H1 (cell line): ENCODE results near the gene SCAMP2. TPM values are rescaled to one million over a fixed set of nuclear protein-coding genes. Genes with fewer than 3 reads are reported as not detected.

Source experiments
- CTCF ChIA-PET: fragments of 300-600 bp; sonication (Branson Sonifier 250); formaldehyde crosslinking; loops from one replicate; lab custom pipeline; 2021; ENCODE audit not compliant: partially characterized antibody; lab: Charles Lee
- POLR2A ChIA-PET: fragments of 300-600 bp; sonication (Branson Sonifier 250); formaldehyde crosslinking; loops from one replicate; lab custom pipeline; 2021; ENCODE audit warnings: inconsistent platforms; ENCODE audit not compliant: partially characterized antibody; lab: Charles Lee
- DNase-seq, 2 experiments: peaks; one replicate each; pipeline versions ENCODE4 v3.0.0 to v3.0.0-alpha.2; 2010 to 2022; ENCODE audit warnings: low spot score in 2 of 2, low read depth in 1 of 2, mixed read lengths in 1 of 2
- FAIRE-seq: peaks from 2 replicates; lab custom pipeline; 2011; peaks lifted over from hg19 to GRCh38; lab: Jason Lieb, UNC
- H2AFZ ChIP-seq: 2 replicates; pipeline ENCODE4 v1.8.1; 2012; ENCODE audit warnings: low read length, inconsistent platforms
- H2AK5ac ChIP-seq: 2 replicates; pipeline ENCODE4 v1.6.1; 2013; ENCODE audit warnings: low read depth, low read length
- H2BK120ac ChIP-seq: replicated peaks from 2 replicates; pipeline ENCODE3; 2013; ENCODE audit warnings: low read depth, low read length, inconsistent platforms
- H2BK12ac ChIP-seq: 2 replicates; pipeline ENCODE4 v1.6.1; 2013; ENCODE audit warnings: low read depth, low read length
- H2BK15ac ChIP-seq: 2 replicates; pipeline ENCODE4 v1.6.1; 2013; ENCODE audit warnings: low read length
- H2BK20ac ChIP-seq: 2 replicates; pipeline ENCODE4 v1.6.1; 2013; ENCODE audit warnings: low read length
- H2BK5ac ChIP-seq: 2 replicates; pipeline ENCODE4 v1.6.1; 2013; ENCODE audit warnings: low read depth, low read length
- H3K14ac ChIP-seq: 2 replicates; pipeline ENCODE4 v1.6.1; 2013; ENCODE audit warnings: inconsistent platforms; ENCODE audit not compliant: insufficient read length
- H3K18ac ChIP-seq: 2 replicates; pipeline ENCODE4 v1.6.1; 2013; ENCODE audit warnings: low read length; ENCODE audit errors: extremely low read depth
- H3K23ac ChIP-seq: 2 replicates; pipeline ENCODE4 v1.6.1; 2013; ENCODE audit warnings: inconsistent platforms; ENCODE audit not compliant: insufficient read length
- H3K23me2 ChIP-seq: 2 replicates; pipeline ENCODE4 v1.6.1; 2013; ENCODE audit warnings: low read depth, low read length
- H3K27ac ChIP-seq: 2 replicates; pipeline ENCODE4 v1.6.1; 2011; ENCODE audit warnings: low read depth, low read length, inconsistent platforms
- H3K27me3 ChIP-seq, 4 experiments: replicated peaks in 1 of 4; 1 replicate in 1 of 4; 2 replicates in 3 of 4; pipeline versions ENCODE4 v1.6.1 to v1.8.1; 2011 to 2013; ENCODE audit warnings: low read length in 3 of 4, mild to moderate bottlenecking in 3 of 4, inconsistent platforms in 2 of 4, mixed read lengths in 2 of 4, moderate library complexity in 1 of 4; ENCODE audit not compliant: control insufficient read depth in 3 of 4, insufficient read depth in 3 of 4; ENCODE audit errors: extremely low read depth in 1 of 4
- H3K36me3 ChIP-seq, 4 experiments: 2 replicates each; pipeline versions ENCODE4 v1.6.1 to v1.8.1; 2011 to 2013; ENCODE audit warnings: mild to moderate bottlenecking in 4 of 4, low read length in 3 of 4, moderate library complexity in 2 of 4, control low read depth in 1 of 4, inconsistent platforms in 1 of 4; ENCODE audit not compliant: insufficient read depth in 4 of 4, control insufficient read depth in 2 of 4
- H3K4ac ChIP-seq: replicated peaks from 2 replicates; pipeline ENCODE3; 2013; ENCODE audit warnings: low read length, low read depth, mixed read lengths, inconsistent platforms; ENCODE audit not compliant: insufficient read length
- H3K4me1 ChIP-seq, 4 experiments: replicated peaks in 1 of 4; 1 replicate in 1 of 4; 2 replicates in 3 of 4; pipeline versions ENCODE4 v1.6.1 to v1.8.1; 2011 to 2013; ENCODE audit warnings: low read length in 3 of 4, inconsistent platforms in 2 of 4, mixed read lengths in 1 of 4; ENCODE audit not compliant: insufficient read depth in 4 of 4, control insufficient read depth in 3 of 4
- H3K4me2 ChIP-seq, 2 experiments: 2 replicates each; pipeline versions ENCODE4 v1.6.1 to v1.8.1; 2011 to 2013; ENCODE audit warnings: low read depth in 2 of 2, low read length in 2 of 2, control low read depth in 1 of 2, inconsistent platforms in 1 of 2, mild to moderate bottlenecking in 1 of 2; ENCODE audit not compliant: insufficient read depth in 1 of 2
- H3K4me3 ChIP-seq, 4 experiments: fragments of 200-600, 300-600 bp in 1 of 4; sonication (generic), shearing (Covaris generic), sonication (Bioruptor Twin) in 1 of 4; 2 replicates each; pipeline versions ENCODE4 v1.5.1 to v1.8.1; 2011 to 2016; ENCODE audit warnings: low read length in 4 of 4, low read depth in 3 of 4, control low read depth in 2 of 4, inconsistent platforms in 2 of 4, mild to moderate bottlenecking in 2 of 4, mixed read lengths in 1 of 4, moderate library complexity in 1 of 4; ENCODE audit not compliant: insufficient read depth in 2 of 4; ENCODE audit errors: extremely low read depth in 1 of 4
- H3K56ac ChIP-seq: replicated peaks from 2 replicates; pipeline ENCODE3; 2013; ENCODE audit warnings: low read depth, mild to moderate bottlenecking, mixed read lengths, low read length, inconsistent platforms; ENCODE audit not compliant: insufficient read length
- H3K79me1 ChIP-seq: 2 replicates; pipeline ENCODE4 v1.6.1; 2013; ENCODE audit warnings: low read depth, low read length, control low read depth
- H3K79me2 ChIP-seq, 2 experiments: 2 replicates each; pipeline versions ENCODE4 v1.6.1 to v1.8.1; 2012 to 2013; ENCODE audit warnings: low read length in 2 of 2, mild to moderate bottlenecking in 2 of 2, inconsistent platforms in 1 of 2; ENCODE audit not compliant: insufficient read depth in 2 of 2, control insufficient read depth in 1 of 2
- H3K9ac ChIP-seq, 4 experiments: replicated peaks in 1 of 4; 1 replicate in 1 of 4; 2 replicates in 3 of 4; pipeline versions ENCODE4 v1.6.1 to v1.8.1; 2011 to 2013; ENCODE audit warnings: low read depth in 3 of 4, low read length in 3 of 4, control low read depth in 2 of 4, mild to moderate bottlenecking in 2 of 4, moderate library complexity in 2 of 4, inconsistent platforms in 1 of 4; ENCODE audit errors: extremely low read depth in 1 of 4
- H3K9me3 ChIP-seq, 2 experiments: 2 replicates each; pipeline versions ENCODE4 v1.6.1 to v1.8.1; 2012 to 2013; ENCODE audit warnings: mild to moderate bottlenecking in 2 of 2, moderate library complexity in 2 of 2, control low read depth in 1 of 2, inconsistent platforms in 1 of 2, low read depth in 1 of 2, low read length in 1 of 2, mixed read lengths in 1 of 2; ENCODE audit not compliant: insufficient read depth in 2 of 2
- H4K20me1 ChIP-seq, 2 experiments: replicated peaks in 1 of 2; 2 replicates each; pipeline versions ENCODE3 to v1.8.1; 2011 to 2013; ENCODE audit warnings: inconsistent platforms in 2 of 2, low read length in 2 of 2, mild to moderate bottlenecking in 1 of 2; ENCODE audit not compliant: insufficient read depth in 2 of 2, control insufficient read depth in 1 of 2
- H4K5ac ChIP-seq: 2 replicates; pipeline ENCODE4 v1.6.1; 2013; ENCODE audit warnings: low read length, low read depth, mixed read lengths, inconsistent platforms; ENCODE audit not compliant: insufficient read length
- H4K8ac ChIP-seq: 2 replicates; pipeline ENCODE4 v1.8.0; 2013; ENCODE audit warnings: mild to moderate bottlenecking, moderate library complexity, low read length, inconsistent platforms; ENCODE audit not compliant: insufficient read depth; ENCODE audit errors: extremely low read depth
- H4K91ac ChIP-seq: replicated peaks from 2 replicates; pipeline ENCODE3; 2013; ENCODE audit warnings: low read length, mixed read lengths, inconsistent platforms; ENCODE audit not compliant: insufficient read length
- ASH2L ChIP-seq: fragments of 200-600, 300-600 bp; sonication (generic); IDR thresholded peaks from one replicate; pipeline ENCODE4 v1.7.1; 2017; ENCODE audit warnings: low read length
- CHD1 ChIP-seq: IDR thresholded peaks from 2 replicates; pipeline ENCODE4 v1.6.1; 2012; ENCODE audit warnings: low read depth, low read length, improper control_type of control experiment
- GTF2F1 ChIP-seq: IDR thresholded peaks from 2 replicates; pipeline ENCODE4 v1.6.1; 2012; ENCODE audit warnings: low read depth, low read length, improper control_type of control experiment, borderline replicate concordance
- JUN ChIP-seq: IDR thresholded peaks from 2 replicates; pipeline ENCODE4 v1.6.1; 2011; ENCODE audit warnings: low read depth, mild to moderate bottlenecking, improper control_type of control experiment, low read length
- RXRA ChIP-seq: IDR thresholded peaks from 2 replicates; pipeline ENCODE4 v1.6.1; 2011; ENCODE audit warnings: low read depth, mild to moderate bottlenecking, low read length, moderate library complexity; ENCODE audit not compliant: insufficient read depth
- WGBS, 2 experiments: shearing (Covaris generic) in 1 of 2; methylation state at CpG; one replicate each; pipeline versions ENCODE4 v1.1.6 to v1.1.7; 2013 to 2015; ENCODE audit warnings: low lambda C conversion rate in 2 of 2, mixed read lengths in 2 of 2, inconsistent platforms in 1 of 2, low coverage in 1 of 2, missing lambda C conversion rate in 1 of 2; ENCODE audit not compliant: insufficient replicate concordance in 2 of 2, insufficient coverage in 1 of 2, insufficient read length in 1 of 2; ENCODE audit errors: extremely low coverage in 1 of 2, missing lambda C conversion rate in 1 of 2; 5-methylcytosine and 5-hydroxymethylcytosine counted together
- long read RNA-seq, 2 experiments: library from RNA in 1 of 2; library from capped mRNA in 1 of 2; stranded (forward); transcript quantifications; one replicate each; pipeline ENCODE4 v2.0.0, GENCODE V29; 2021; ENCODE audit warnings: inconsistent platforms in 1 of 2
- polyA minus RNA-seq, 3 experiments: library from RNA; depleted of rRNA, polyadenylated mRNA; stranded (reverse); fragments of >200 nt; gene quantifications; 1 replicate in 2 of 3; 2 replicates in 1 of 3; pipeline ENCODE4 v1.2.3, GENCODE V29; 2011
- polyA plus RNA-seq, 7 experiments: library from polyadenylated mRNA; depleted of rRNA in 3 of 7; stranded (reverse) in 5 of 7; unstranded in 2 of 7; fragments of >200 nt in 5 of 7; fragments of 200-250 nt in 2 of 7; gene quantifications; 1 replicate in 5 of 7; 2 replicates in 1 of 7; 4 replicates in 1 of 7; pipeline versions ENCODE4 v1.2.1 to v1.2.3, GENCODE V29; 2011 to 2013; ENCODE audit warnings: missing spikeins in 2 of 7, mixed read lengths in 2 of 7
- total RNA-seq: library from RNA; stranded (reverse); fragmentation: NEBNext Ultra II Directional; extraction: Animal tissue kit (Norgen Biotek cat#: 25700); gene quantifications from 2 replicates; pipeline ENCODE4 v1.2.1, GENCODE V29; 2021
- TF ChIP-seq, protein P1 (sequence below): IDR thresholded peaks from 2 replicates; pipeline ENCODE4 v1.6.1; 2012; ENCODE audit warnings: inconsistent platforms

Gene SCAMP2, protein sequence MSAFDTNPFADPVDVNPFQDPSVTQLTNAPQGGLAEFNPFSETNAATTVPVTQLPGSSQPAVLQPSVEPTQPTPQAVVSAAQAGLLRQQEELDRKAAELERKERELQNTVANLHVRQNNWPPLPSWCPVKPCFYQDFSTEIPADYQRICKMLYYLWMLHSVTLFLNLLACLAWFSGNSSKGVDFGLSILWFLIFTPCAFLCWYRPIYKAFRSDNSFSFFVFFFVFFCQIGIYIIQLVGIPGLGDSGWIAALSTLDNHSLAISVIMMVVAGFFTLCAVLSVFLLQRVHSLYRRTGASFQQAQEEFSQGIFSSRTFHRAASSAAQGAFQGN
- 40.3 and 41.7 TPM in 2 replicates for total RNA-seq
- 112 and 131 TPM in 2 replicates for polyA plus RNA-seq (2011; rRNA removed)
- 54.5 TPM for polyA plus RNA-seq (2011; cell fraction: cytosol; rRNA removed)
- 69.7 TPM for polyA plus RNA-seq (2011; cell fraction: nucleus; rRNA removed)
- polyA plus RNA-seq (2012, experiment 1 of 2): 32.4 to 42.6 TPM (median 38.6 TPM) in 4 replicates
- polyA plus RNA-seq (2012, experiment 2 of 2): 42.5 TPM
- polyA plus RNA-seq (2013, experiment 1 of 2): 49.4 TPM
- 59.2 TPM for polyA plus RNA-seq (2013, experiment 2 of 2)
- 83.8 and 86.8 TPM in 2 replicates for polyA minus RNA-seq (2011; rRNA and poly(A)+ RNA removed)
- polyA minus RNA-seq (2011; cell fraction: cytosol; rRNA and poly(A)+ RNA removed): 39.1 TPM
- polyA minus RNA-seq (2011; cell fraction: nucleus; rRNA and poly(A)+ RNA removed): 29.2 TPM
- long read RNA-seq, experiment 1, transcript SCAMP2-201 (9 exons, 2,453 nt): major isoform, 27 of 51 reads
- long read RNA-seq, experiment 1, partial matches to known transcripts: 4 of 51 reads
- long read RNA-seq, experiment 1, other reads (novel, unspliced or antisense): 18 of 51 reads
- long read RNA-seq, experiment 2, transcript SCAMP2-201 (9 exons, 2,453 nt): major isoform, 19 of 24 reads
- long read RNA-seq, experiment 2, partial matches to known transcripts: 2 of 24 reads
- long read RNA-seq, experiment 2, other reads (novel, unspliced or antisense): 3 of 24 reads

DNA sequence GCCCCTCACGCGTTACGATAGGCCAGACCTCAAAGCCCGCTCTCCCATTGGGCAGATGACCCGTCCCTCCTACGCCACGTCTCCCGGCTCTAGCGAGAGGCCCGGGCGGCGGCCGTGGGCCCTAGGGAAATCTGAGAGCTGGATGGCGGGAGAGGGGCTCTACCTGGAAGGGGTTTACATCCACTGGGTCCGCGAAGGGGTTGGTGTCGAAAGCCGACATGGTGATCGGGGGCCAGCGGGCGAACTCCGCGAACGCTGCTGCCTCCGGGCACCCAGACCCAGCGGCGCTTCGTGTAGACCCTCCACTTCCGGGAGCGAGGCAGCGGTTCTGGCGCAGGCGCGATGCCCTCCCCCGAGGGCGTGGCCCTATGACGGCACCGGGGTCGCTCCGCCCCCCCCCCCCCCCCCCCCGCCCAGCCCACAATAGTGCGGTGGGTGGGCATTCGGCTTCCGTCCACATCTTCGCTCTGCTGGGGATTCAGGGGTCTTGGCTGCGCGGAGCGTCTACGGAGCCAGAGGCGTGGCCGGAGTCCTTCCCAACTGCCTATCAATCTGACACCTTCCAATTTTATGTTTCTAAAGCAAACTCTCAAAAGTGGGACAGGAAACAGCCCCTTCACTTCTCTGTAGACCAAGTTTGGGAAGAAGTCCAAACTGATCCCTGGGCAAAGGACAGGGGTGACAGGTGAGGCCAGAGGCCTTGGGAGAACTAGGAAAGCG, at the start of gene SCAMP2:
Gene SCAMP2, minus strand, starts transcription at position 330 of the 720 bp plus-strand sequence. Its CDS starts 110 bp downstream, at position 220.
- no peak within 1 kb of the TSS for H3K23ac ChIP-seq
- H2BK12ac ChIP-seq: peak within 1 kb of the TSS; percentile 94; the same call in 1 of the 2 replicates
- peaks cover 2% of the 10 kb centered on the region; the same call in 1 of the 2 replicates for H3K79me1 ChIP-seq
- H2BK15ac ChIP-seq: 0 out of 2 replicates have a peak within 1 kb of the TSS, but pooled peaks have one; percentile 12
- H4K20me1 ChIP-seq: peaks cover 0 to 5% of the 10 kb centered on the region in 2 experiments
- peak; percentile 84 to 96 for DNase-seq
- H3K23me2 ChIP-seq: peaks cover 5% of the 10 kb centered on the region; the same call in 1 of the 2 replicates
- no peak within 1 kb of the TSS for H3K4ac ChIP-seq
- CTCF ChIA-PET: interaction anchor here (0.6 to 2.2 kb wide), 7 partner anchors 9 to 1374 kb away, joined by 3 to 7 read pairs (median 3); partner anchors contain the start of genes MPI and ULK3
- no peaks in the 10 kb centered on the region for H3K36me3 ChIP-seq
- H2BK120ac ChIP-seq: no peak within 1 kb of the TSS
- H2BK20ac ChIP-seq: no peak within 1 kb of the TSS
- peak within 1 kb of the TSS; percentile 98 for H2AFZ ChIP-seq
- H4K8ac ChIP-seq: peak within 1 kb of the TSS; percentile 97; the same call in 1 of the 2 replicates
- H3K27me3 ChIP-seq: no peaks in the 10 kb centered on the region
- peaks cover 0 to 3% (median 0%) of the 10 kb centered on the region in 4 experiments; a peak in 1 of 7 replicates for H3K4me1 ChIP-seq
- H2AK5ac ChIP-seq: no peak within 1 kb of the TSS
- FAIRE-seq: no peak
- H4K5ac ChIP-seq: peak within 1 kb of the TSS; percentile 91
- POLR2A ChIA-PET: interaction anchor here (0.6 to 1.8 kb wide), 9 partner anchors 11 to 39 kb away, joined by 3 to 12 read pairs (median 3); partner anchors contain the start of genes FAM219B and MPI
- peak within 1 kb of the TSS; percentile 75 to 94 (median 88) for H3K9ac ChIP-seq
- H3K56ac ChIP-seq: no peak within 1 kb of the TSS
- peak within 1 kb of the TSS; percentile 93 for H2BK5ac ChIP-seq
- H3K14ac ChIP-seq: no peak within 1 kb of the TSS
- H3K18ac ChIP-seq: peak within 1 kb of the TSS; percentile 98
- peak within 1 kb of the TSS; percentile 80 to 98 (median 93) for H3K4me3 ChIP-seq
- peak within 1 kb of the TSS; percentile 92; the same call in 1 of the 2 replicates for H3K27ac ChIP-seq
- peaks cover 0 to 38% of the 10 kb centered on the region in 2 experiments; a peak in 2 of 4 replicates for H3K79me2 ChIP-seq
- 1% methylated on average over 11 of the region's 52 CpGs; no CpG with 5 or more reads in 1 of the 2 experiments for WGBS, 2 experiments
- H4K91ac ChIP-seq: no peak within 1 kb of the TSS
- H3K4me2 ChIP-seq: peak within 1 kb of the TSS; percentile 85 to 98
- H3K9me3 ChIP-seq: no peaks in the 10 kb centered on the region
- TF ChIP-seq GTF2F1: no peak
- no peak for TF ChIP-seq JUN
- TF ChIP-seq ASH2L: peak; percentile 94
- no peak for TF ChIP-seq RXRA
- TF ChIP-seq, protein P1, sequence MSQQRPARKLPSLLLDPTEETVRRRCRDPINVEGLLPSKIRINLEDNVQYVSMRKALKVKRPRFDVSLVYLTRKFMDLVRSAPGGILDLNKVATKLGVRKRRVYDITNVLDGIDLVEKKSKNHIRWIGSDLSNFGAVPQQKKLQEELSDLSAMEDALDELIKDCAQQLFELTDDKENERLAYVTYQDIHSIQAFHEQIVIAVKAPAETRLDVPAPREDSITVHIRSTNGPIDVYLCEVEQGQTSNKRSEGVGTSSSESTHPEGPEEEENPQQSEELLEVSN: no peak
- no peak for TF ChIP-seq CHD1
